H1 (cell line): Measurements from ENCODE around the gene ZNF546. TPM values are rescaled to one million over a fixed set of nuclear protein-coding genes. Genes with fewer than 3 reads are reported as not detected.
"Not testable (repeated sequence)": the region's sequence is repeated elsewhere in the genome, so short reads cannot be mapped to it uniquely, and the experiment has no call there.

ENCODE experiments used
- CTCF ChIA-PET: fragments of 300-600 bp; sonication (Branson Sonifier 250); formaldehyde crosslinking; loops from one replicate; lab custom pipeline; 2021; ENCODE audit not compliant: partially characterized antibody; lab: Charles Lee
- POLR2A ChIA-PET: fragments of 300-600 bp; sonication (Branson Sonifier 250); formaldehyde crosslinking; loops from one replicate; lab custom pipeline; 2021; ENCODE audit warnings: inconsistent platforms; ENCODE audit not compliant: partially characterized antibody; lab: Charles Lee
- DNase-seq, 2 experiments: peaks; one replicate each; pipeline versions ENCODE4 v3.0.0 to v3.0.0-alpha.2; 2010 to 2022; ENCODE audit warnings: low spot score in 2 of 2, low read depth in 1 of 2, mixed read lengths in 1 of 2
- FAIRE-seq: peaks from 2 replicates; lab custom pipeline; 2011; peaks lifted over from hg19 to GRCh38; lab: Jason Lieb, UNC
- H2AFZ ChIP-seq: 2 replicates; pipeline ENCODE4 v1.8.1; 2012; ENCODE audit warnings: low read length, inconsistent platforms
- H2AK5ac ChIP-seq: 2 replicates; pipeline ENCODE4 v1.6.1; 2013; ENCODE audit warnings: low read depth, low read length
- H2BK120ac ChIP-seq: replicated peaks from 2 replicates; pipeline ENCODE3; 2013; ENCODE audit warnings: low read depth, low read length, inconsistent platforms
- H2BK12ac ChIP-seq: 2 replicates; pipeline ENCODE4 v1.6.1; 2013; ENCODE audit warnings: low read depth, low read length
- H2BK15ac ChIP-seq: 2 replicates; pipeline ENCODE4 v1.6.1; 2013; ENCODE audit warnings: low read length
- H2BK20ac ChIP-seq: 2 replicates; pipeline ENCODE4 v1.6.1; 2013; ENCODE audit warnings: low read length
- H2BK5ac ChIP-seq: 2 replicates; pipeline ENCODE4 v1.6.1; 2013; ENCODE audit warnings: low read depth, low read length
- H3K14ac ChIP-seq: 2 replicates; pipeline ENCODE4 v1.6.1; 2013; ENCODE audit warnings: inconsistent platforms; ENCODE audit not compliant: insufficient read length
- H3K18ac ChIP-seq: 2 replicates; pipeline ENCODE4 v1.6.1; 2013; ENCODE audit warnings: low read length; ENCODE audit errors: extremely low read depth
- H3K23ac ChIP-seq: 2 replicates; pipeline ENCODE4 v1.6.1; 2013; ENCODE audit warnings: inconsistent platforms; ENCODE audit not compliant: insufficient read length
- H3K23me2 ChIP-seq: 2 replicates; pipeline ENCODE4 v1.6.1; 2013; ENCODE audit warnings: low read depth, low read length
- H3K27ac ChIP-seq: 2 replicates; pipeline ENCODE4 v1.6.1; 2011; ENCODE audit warnings: low read depth, low read length, inconsistent platforms
- H3K27me3 ChIP-seq, 4 experiments: replicated peaks in 1 of 4; 1 replicate in 1 of 4; 2 replicates in 3 of 4; pipeline versions ENCODE4 v1.6.1 to v1.8.1; 2011 to 2013; ENCODE audit warnings: low read length in 3 of 4, mild to moderate bottlenecking in 3 of 4, inconsistent platforms in 2 of 4, mixed read lengths in 2 of 4, moderate library complexity in 1 of 4; ENCODE audit not compliant: control insufficient read depth in 3 of 4, insufficient read depth in 3 of 4; ENCODE audit errors: extremely low read depth in 1 of 4
- H3K36me3 ChIP-seq, 4 experiments: 2 replicates each; pipeline versions ENCODE4 v1.6.1 to v1.8.1; 2011 to 2013; ENCODE audit warnings: mild to moderate bottlenecking in 4 of 4, low read length in 3 of 4, moderate library complexity in 2 of 4, control low read depth in 1 of 4, inconsistent platforms in 1 of 4; ENCODE audit not compliant: insufficient read depth in 4 of 4, control insufficient read depth in 2 of 4
- H3K4ac ChIP-seq: replicated peaks from 2 replicates; pipeline ENCODE3; 2013; ENCODE audit warnings: low read length, low read depth, mixed read lengths, inconsistent platforms; ENCODE audit not compliant: insufficient read length
- H3K4me1 ChIP-seq, 4 experiments: replicated peaks in 1 of 4; 1 replicate in 1 of 4; 2 replicates in 3 of 4; pipeline versions ENCODE4 v1.6.1 to v1.8.1; 2011 to 2013; ENCODE audit warnings: low read length in 3 of 4, inconsistent platforms in 2 of 4, mixed read lengths in 1 of 4; ENCODE audit not compliant: insufficient read depth in 4 of 4, control insufficient read depth in 3 of 4
- H3K4me2 ChIP-seq, 2 experiments: 2 replicates each; pipeline versions ENCODE4 v1.6.1 to v1.8.1; 2011 to 2013; ENCODE audit warnings: low read depth in 2 of 2, low read length in 2 of 2, control low read depth in 1 of 2, inconsistent platforms in 1 of 2, mild to moderate bottlenecking in 1 of 2; ENCODE audit not compliant: insufficient read depth in 1 of 2
- H3K4me3 ChIP-seq, 4 experiments: fragments of 200-600, 300-600 bp in 1 of 4; sonication (generic), shearing (Covaris generic), sonication (Bioruptor Twin) in 1 of 4; 2 replicates each; pipeline versions ENCODE4 v1.5.1 to v1.8.1; 2011 to 2016; ENCODE audit warnings: low read length in 4 of 4, low read depth in 3 of 4, control low read depth in 2 of 4, inconsistent platforms in 2 of 4, mild to moderate bottlenecking in 2 of 4, mixed read lengths in 1 of 4, moderate library complexity in 1 of 4; ENCODE audit not compliant: insufficient read depth in 2 of 4; ENCODE audit errors: extremely low read depth in 1 of 4
- H3K56ac ChIP-seq: replicated peaks from 2 replicates; pipeline ENCODE3; 2013; ENCODE audit warnings: low read depth, mild to moderate bottlenecking, mixed read lengths, low read length, inconsistent platforms; ENCODE audit not compliant: insufficient read length
- H3K79me1 ChIP-seq: 2 replicates; pipeline ENCODE4 v1.6.1; 2013; ENCODE audit warnings: low read depth, low read length, control low read depth
- H3K79me2 ChIP-seq, 2 experiments: 2 replicates each; pipeline versions ENCODE4 v1.6.1 to v1.8.1; 2012 to 2013; ENCODE audit warnings: low read length in 2 of 2, mild to moderate bottlenecking in 2 of 2, inconsistent platforms in 1 of 2; ENCODE audit not compliant: insufficient read depth in 2 of 2, control insufficient read depth in 1 of 2
- H3K9ac ChIP-seq, 4 experiments: replicated peaks in 1 of 4; 1 replicate in 1 of 4; 2 replicates in 3 of 4; pipeline versions ENCODE4 v1.6.1 to v1.8.1; 2011 to 2013; ENCODE audit warnings: low read depth in 3 of 4, low read length in 3 of 4, control low read depth in 2 of 4, mild to moderate bottlenecking in 2 of 4, moderate library complexity in 2 of 4, inconsistent platforms in 1 of 4; ENCODE audit errors: extremely low read depth in 1 of 4
- H3K9me3 ChIP-seq, 2 experiments: 2 replicates each; pipeline versions ENCODE4 v1.6.1 to v1.8.1; 2012 to 2013; ENCODE audit warnings: mild to moderate bottlenecking in 2 of 2, moderate library complexity in 2 of 2, control low read depth in 1 of 2, inconsistent platforms in 1 of 2, low read depth in 1 of 2, low read length in 1 of 2, mixed read lengths in 1 of 2; ENCODE audit not compliant: insufficient read depth in 2 of 2
- H4K20me1 ChIP-seq, 2 experiments: replicated peaks in 1 of 2; 2 replicates each; pipeline versions ENCODE3 to v1.8.1; 2011 to 2013; ENCODE audit warnings: inconsistent platforms in 2 of 2, low read length in 2 of 2, mild to moderate bottlenecking in 1 of 2; ENCODE audit not compliant: insufficient read depth in 2 of 2, control insufficient read depth in 1 of 2
- H4K5ac ChIP-seq: 2 replicates; pipeline ENCODE4 v1.6.1; 2013; ENCODE audit warnings: low read length, low read depth, mixed read lengths, inconsistent platforms; ENCODE audit not compliant: insufficient read length
- H4K8ac ChIP-seq: 2 replicates; pipeline ENCODE4 v1.8.0; 2013; ENCODE audit warnings: mild to moderate bottlenecking, moderate library complexity, low read length, inconsistent platforms; ENCODE audit not compliant: insufficient read depth; ENCODE audit errors: extremely low read depth
- H4K91ac ChIP-seq: replicated peaks from 2 replicates; pipeline ENCODE3; 2013; ENCODE audit warnings: low read length, mixed read lengths, inconsistent platforms; ENCODE audit not compliant: insufficient read length
- WGBS, 2 experiments: shearing (Covaris generic) in 1 of 2; methylation state at CpG; one replicate each; pipeline versions ENCODE4 v1.1.6 to v1.1.7; 2013 to 2015; ENCODE audit warnings: low lambda C conversion rate in 2 of 2, mixed read lengths in 2 of 2, inconsistent platforms in 1 of 2, low coverage in 1 of 2, missing lambda C conversion rate in 1 of 2; ENCODE audit not compliant: insufficient replicate concordance in 2 of 2, insufficient coverage in 1 of 2, insufficient read length in 1 of 2; ENCODE audit errors: extremely low coverage in 1 of 2, missing lambda C conversion rate in 1 of 2; 5-methylcytosine and 5-hydroxymethylcytosine counted together
- polyA plus RNA-seq, 7 experiments: library from polyadenylated mRNA; depleted of rRNA in 3 of 7; stranded (reverse) in 5 of 7; unstranded in 2 of 7; fragments of >200 nt in 5 of 7; fragments of 200-250 nt in 2 of 7; gene quantifications; 1 replicate in 5 of 7; 2 replicates in 1 of 7; 4 replicates in 1 of 7; pipeline versions ENCODE4 v1.2.1 to v1.2.3, GENCODE V29; 2011 to 2013; ENCODE audit warnings: missing spikeins in 2 of 7, mixed read lengths in 2 of 7
- total RNA-seq: library from RNA; stranded (reverse); fragmentation: NEBNext Ultra II Directional; extraction: Animal tissue kit (Norgen Biotek cat#: 25700); gene quantifications from 2 replicates; pipeline ENCODE4 v1.2.1, GENCODE V29; 2021

Gene ZNF546
- total and polyA plus RNA-seq, 2 of the 8 experiments (the other 6 are each of a cell fraction or from before 2014, with no cell fraction given) = 0.21 to 1.1 TPM

DNA sequence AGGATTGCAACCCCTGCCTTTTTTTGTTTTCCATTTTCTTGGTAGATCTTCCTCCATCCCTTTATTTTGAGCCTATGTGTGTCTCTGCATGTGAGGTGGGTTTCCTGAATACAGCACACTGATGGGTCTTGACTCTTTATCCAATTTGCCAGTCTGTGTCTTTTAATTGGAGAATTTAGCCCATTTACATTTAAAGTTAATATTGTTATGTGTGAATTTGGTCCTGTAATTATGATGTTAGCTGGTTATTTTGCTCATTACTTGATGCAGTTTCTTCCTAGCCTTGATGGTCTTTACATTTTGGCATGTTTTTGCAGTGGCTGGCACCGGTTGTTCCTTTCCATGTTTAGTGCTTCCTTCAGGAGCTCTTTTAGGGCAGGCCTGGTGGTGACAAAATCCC, 44.9 kb downstream of the ZNF546 start:
- H2BK20ac ChIP-seq, DNase-seq, H3K23me2 ChIP-seq, H3K18ac ChIP-seq, H4K20me1 ChIP-seq, CTCF ChIA-PET, H3K14ac ChIP-seq, H4K8ac ChIP-seq, H3K27me3 ChIP-seq, H4K91ac ChIP-seq, H3K79me2 ChIP-seq, H3K23ac ChIP-seq, H3K4ac ChIP-seq, H2AFZ ChIP-seq, H2AK5ac ChIP-seq, H4K5ac ChIP-seq, H3K79me1 ChIP-seq, H3K4me3 ChIP-seq, H3K4me2 ChIP-seq, H3K27ac ChIP-seq, H3K4me1 ChIP-seq, H2BK5ac ChIP-seq, POLR2A ChIA-PET, FAIRE-seq, H2BK120ac ChIP-seq, H2BK12ac ChIP-seq, H2BK15ac ChIP-seq, H3K9ac ChIP-seq, H3K56ac ChIP-seq: not testable (repeated sequence)
- H3K36me3 ChIP-seq = peaks cover 3 to 47% (median 16%) of the 10 kb centered on the region in 4 experiments; a peak in 6 of 8 replicates
- 100% methylated on average over 1 of the region's 1 CpG; no CpG with 5 or more reads in 1 of the 2 experiments for WGBS, 2 experiments
- peaks cover 32 to 36% of the 10 kb centered on the region in 2 experiments for H3K9me3 ChIP-seq
